Mesenteric fat pad (tissue), 1 donor: ENCODE measurements around the gene LRMDA. TPM values are rescaled to one million over a fixed set of nuclear protein-coding genes. Genes with fewer than 3 reads are reported as not detected.

Experiments
- DNase-seq: peaks from one replicate; pipeline ENCODE4 v3.0.0-alpha.2; 2020; ENCODE audit warnings: low spot score
- total RNA-seq: library from RNA; stranded (reverse); fragmentation: NEBNext Ultra II Directional; extraction: Animal tissue kit (Norgen Biotek cat#: 25700); gene quantifications from one replicate; pipeline ENCODE4 v1.2.1, GENCODE V29; 2021
- donor health status: DM: yes; HTN: yes; CAD: no.

LRMDA gene
- total RNA-seq, 1 donor from 2014 or later = 26.6 TPM

- no peak for DNase-seq
Observed at GRCh38 chr10:76401006-76401405, 969.6 kb downstream of the LRMDA start.

GRCh38 chr10:76403912-76404311 lies 972.5 kb downstream of the LRMDA start:
- no peak for DNase-seq

- DNase-seq = no peak
Observed at GRCh38 chr10:76404531-76404930, 973.1 kb downstream of the LRMDA start.

GRCh38 chr10:76405922-76406321 lies 974.5 kb downstream of the LRMDA start:
- DNase-seq = no peak

GRCh38 chr10:76408646-76409045 lies 977.2 kb downstream of the LRMDA start:
- no peak for DNase-seq

GRCh38 chr10:76411729-76412435 lies 980.5 kb downstream of the LRMDA start:
- no peak for DNase-seq

GRCh38 chr10:76415554-76415953 lies 984.1 kb downstream of the LRMDA start:
- DNase-seq = no peak

- DNase-seq = no peak
Observed at GRCh38 chr10:76416642-76417041, 985.2 kb downstream of the LRMDA start.

- DNase-seq = no peak
Observed at GRCh38 chr10:76420725-76421124, 989.3 kb downstream of the LRMDA start.

GRCh38 chr10:76422769-76423168 lies 991.3 kb downstream of the LRMDA start:
- no peak for DNase-seq

GRCh38 chr10:76428551-76429367 lies 997.3 kb downstream of the LRMDA start:
- DNase-seq = no peak

GRCh38 chr10:76429368-76430060 lies 998.1 kb downstream of the LRMDA start:
- DNase-seq = no peak

GRCh38 chr10:76430061-76430645 lies 998.7 kb downstream of the LRMDA start:
- no peak for DNase-seq

- DNase-seq = no peak
Observed at GRCh38 chr10:76432016-76433012, 1000.9 kb downstream of the LRMDA start.

GRCh38 chr10:76433161-76434005 lies 1002.0 kb downstream of the LRMDA start:
- no peak for DNase-seq

- DNase-seq = no peak
Observed at GRCh38 chr10:76435157-76435556, 1003.7 kb downstream of the LRMDA start.

- DNase-seq = no peak
Observed at GRCh38 chr10:76436401-76436811, 1005.0 kb downstream of the LRMDA start.

- DNase-seq = no peak
Observed at GRCh38 chr10:76436981-76437380, 1005.6 kb downstream of the LRMDA start.

GRCh38 chr10:76440426-76440825 lies 1009.0 kb downstream of the LRMDA start:
- no peak for DNase-seq
